Activated CD4-positive, alpha-beta memory T cell treated with anti-CD3 and anti-CD28 coated beads for 36 hours (primary cell): Measurements from ENCODE around the gene TMEM131L. TPM values are rescaled to one million over a fixed set of nuclear protein-coding genes. Genes with fewer than 3 reads are reported as not detected.

Experiments used
- CTCF ChIA-PET: fragments of 350-600 bp; sonication (Branson Sonifier 250); formaldehyde crosslinking; loops from one replicate; lab custom pipeline; 2021; ENCODE audit warnings: antibody characterized with exemption, inconsistent platforms; lab: Charles Lee
- POLR2A ChIA-PET: fragments of 350-600 bp; sonication (Branson Sonifier 250); formaldehyde crosslinking; loops from one replicate; lab custom pipeline; 2021; ENCODE audit warnings: antibody characterized with exemption; lab: Charles Lee
- DNase-seq: peaks from one replicate; pipeline ENCODE4 v3.0.0-alpha.2; 2020
- H3K27ac Mint-ChIP-seq: one replicate; pipeline ENCODE4 v1.8.0; 2021; ENCODE audit warnings: mixed read lengths
- H3K27me3 Mint-ChIP-seq: one replicate; pipeline ENCODE4 v1.8.0; 2021; ENCODE audit warnings: mixed read lengths
- H3K36me3 Mint-ChIP-seq: one replicate; pipeline ENCODE4 v1.8.0; 2021; ENCODE audit warnings: mixed read lengths
- H3K4me1 Mint-ChIP-seq: one replicate; pipeline ENCODE4 v1.8.0; 2021; ENCODE audit warnings: low read depth, mixed read lengths
- H3K4me3 Mint-ChIP-seq: one replicate; pipeline ENCODE4 v1.8.0; 2021; ENCODE audit warnings: mild to moderate bottlenecking, mixed read lengths
- H3K9me3 Mint-ChIP-seq: one replicate; pipeline ENCODE4 v1.8.0; 2021; ENCODE audit warnings: mixed read lengths
- intact Hi-C: fragments of 100-400 bp; cut with micrococcal nuclease; formaldehyde crosslinking; loops from one replicate; pipeline ENCODE4 v1.15.1; 2023
- total RNA-seq, 2 experiments: library from RNA; stranded (reverse); gene quantifications; one replicate each; pipeline ENCODE4 v1.2.3, GENCODE V29; 2021

TMEM131L gene
- total RNA-seq, 2 experiments from 2014 or later = 32.7 to 33.3 TPM

GRCh38 chr4:153476829-153477574, 10.8 kb downstream of the TMEM131L start:
- peaks cover 67% of the 10 kb centered on the region for H3K4me1 Mint-ChIP-seq
- no peak overlapping the region for H3K4me3 Mint-ChIP-seq
- H3K9me3 Mint-ChIP-seq = no peaks in the 10 kb centered on the region
- ChIA-PET POLR2A (interaction anchor here (0.8 to 1.4 kb wide), 2 partner anchors 10 to 11 kb away, joined by 3 to 4 read pairs; partner anchors contain the start of gene TMEM131L), CTCF (no interaction called here)
- peaks cover 39% of the 10 kb centered on the region for H3K36me3 Mint-ChIP-seq
- no peak for DNase-seq
- intact Hi-C loops = loop anchor here (1.0 kb wide), 1 partner anchor 9 kb away; no protein-coding TSS in a partner anchor
- H3K27me3 Mint-ChIP-seq = no peaks in the 10 kb centered on the region
- H3K27ac Mint-ChIP-seq = peak overlapping the region; percentile 0

- intact Hi-C loops = no loop called here
- H3K4me3 Mint-ChIP-seq = no peak overlapping the region
- no peaks in the 10 kb centered on the region for H3K9me3 Mint-ChIP-seq
- H3K27ac Mint-ChIP-seq = peak overlapping the region; percentile 26
- no peak for DNase-seq
- ChIA-PET POLR2A (no interaction called here), CTCF (interaction anchor here (1.1 to 1.3 kb wide), 2 partner anchors 13 to 64 kb away, joined by 3 read pairs; partner anchors contain the start of gene TMEM131L)
- H3K27me3 Mint-ChIP-seq = no peaks in the 10 kb centered on the region
- H3K4me1 Mint-ChIP-seq = peaks cover 65% of the 10 kb centered on the region
- H3K36me3 Mint-ChIP-seq = peaks cover 28% of the 10 kb centered on the region
Observed at GRCh38 chr4:153479101-153479500, 12.9 kb downstream of the TMEM131L start.

GRCh38 chr4:153480704-153481103, 14.5 kb downstream of the TMEM131L start:
- DNase-seq = no peak
- no peak overlapping the region for H3K4me3 Mint-ChIP-seq
- H3K36me3 Mint-ChIP-seq = peaks cover 17% of the 10 kb centered on the region
- ChIA-PET POLR2A (interaction anchor here (0.6 to 1.9 kb wide), 3 partner anchors 12 to 93 kb away, joined by 3 to 5 read pairs (median 4); no protein-coding TSS in a partner anchor), CTCF (interaction anchor here (1.5 to 3.9 kb wide), 2 partner anchors 13 to 93 kb away, joined by 4 to 11 read pairs; no protein-coding TSS in a partner anchor)
- intact Hi-C loops = no loop called here
- peak overlapping the region; percentile 66 for H3K27ac Mint-ChIP-seq
- peaks cover 62% of the 10 kb centered on the region for H3K4me1 Mint-ChIP-seq
- H3K9me3 Mint-ChIP-seq = no peaks in the 10 kb centered on the region
- no peaks in the 10 kb centered on the region for H3K27me3 Mint-ChIP-seq

- Mint-ChIP-seq H3K4me3 (no peak overlapping the region), H3K36me3 (peaks cover 17% of the 10 kb centered on the region), H3K27me3 (no peaks in the 10 kb centered on the region), H3K9me3 (no peaks in the 10 kb centered on the region), H3K4me1 (peaks cover 70% of the 10 kb centered on the region), H3K27ac (no peak overlapping the region)
- no peak for DNase-seq
- POLR2A ChIA-PET = interaction anchor here (1.0 to 1.9 kb wide), 2 partner anchors 13 to 92 kb away, joined by 3 to 5 read pairs; no protein-coding TSS in a partner anchor
- CTCF ChIA-PET = interaction anchor here (1.5 to 3.9 kb wide), 3 partner anchors 14 to 92 kb away, joined by 4 to 12 read pairs (median 11); partner anchors contain the start of gene TMEM131L
- intact Hi-C loops = no loop called here
Observed at GRCh38 chr4:153481478-153481877, 15.3 kb downstream of the TMEM131L start.

GRCh38 chr4:153483432-153484418, 17.6 kb downstream of the TMEM131L start:
- Mint-ChIP-seq H3K27me3 (no peaks in the 10 kb centered on the region), H3K9me3 (no peaks in the 10 kb centered on the region), H3K36me3 (peaks cover 11% of the 10 kb centered on the region), H3K4me3 (peak overlapping the region; percentile 17), H3K27ac (peak overlapping the region; percentile 39), H3K4me1 (peaks cover 69% of the 10 kb centered on the region)
- ChIA-PET POLR2A (interaction anchor here (1.1 kb wide), 1 partner anchor 18 kb away, joined by 5 read pairs; the partner anchor contains the start of gene TMEM131L), CTCF (interaction anchor here (0.6 to 3.9 kb wide), 9 partner anchors 10 to 398 kb away, joined by 3 to 12 read pairs (median 4); partner anchors contain the start of gene TMEM131L)
- no peak for DNase-seq
- intact Hi-C loops = no loop called here

GRCh38 chr4:153485359-153485758, 19.2 kb downstream of the TMEM131L start:
- DNase-seq = no peak
- H3K27me3 Mint-ChIP-seq = no peaks in the 10 kb centered on the region
- H3K4me1 Mint-ChIP-seq = peaks cover 73% of the 10 kb centered on the region
- no peak overlapping the region for H3K4me3 Mint-ChIP-seq
- intact Hi-C loops = no loop called here
- ChIA-PET POLR2A (interaction anchor here (2.0 kb wide), 1 partner anchor 18 kb away, joined by 9 read pairs; no protein-coding TSS in a partner anchor), CTCF (interaction anchor here (1.5 to 4.9 kb wide), 2 partner anchors 17 to 89 kb away, joined by 12 to 33 read pairs; no protein-coding TSS in a partner anchor)
- peak overlapping the region; percentile 87 for H3K27ac Mint-ChIP-seq
- H3K9me3 Mint-ChIP-seq = no peaks in the 10 kb centered on the region
- peaks cover 11% of the 10 kb centered on the region for H3K36me3 Mint-ChIP-seq

- ChIA-PET CTCF (interaction anchor here (0.7 to 4.9 kb wide), 7 partner anchors 11 to 263 kb away, joined by 3 to 33 read pairs (median 4); no protein-coding TSS in a partner anchor), POLR2A (interaction anchor here (1.1 to 3.8 kb wide), 6 partner anchors 11 to 37 kb away, joined by 3 to 31 read pairs (median 8); partner anchors contain the start of gene TMEM131L)
- intact Hi-C loops = loop anchor here (1.0 kb wide), 1 partner anchor 9 kb away; no protein-coding TSS in a partner anchor
Observed at GRCh38 chr4:153485860-153486259, 19.7 kb downstream of the TMEM131L start.

GRCh38 chr4:153486281-153487151, 20.4 kb downstream of the TMEM131L start:
- Mint-ChIP-seq H3K4me1 (peaks cover 72% of the 10 kb centered on the region), H3K27ac (peak overlapping the region; percentile 87), H3K9me3 (no peaks in the 10 kb centered on the region), H3K27me3 (no peaks in the 10 kb centered on the region), H3K4me3 (peak overlapping the region; percentile 9), H3K36me3 (peaks cover 5% of the 10 kb centered on the region)
- intact Hi-C loops = loop anchor here (1.0 kb wide), 1 partner anchor 9 kb away; no protein-coding TSS in a partner anchor
- POLR2A ChIA-PET = interaction anchor here (0.7 to 3.8 kb wide), 7 partner anchors 10 to 36 kb away, joined by 3 to 31 read pairs (median 7); partner anchors contain the start of gene TMEM131L
- DNase-seq = peak; percentile 54
- CTCF ChIA-PET = interaction anchor here (0.7 to 4.9 kb wide), 10 partner anchors 9 to 263 kb away, joined by 3 to 33 read pairs (median 4); no protein-coding TSS in a partner anchor

More at GRCh38 chr4:153485860-153486259, 19.7 kb downstream of the TMEM131L start:
- Mint-ChIP-seq H3K9me3 (no peaks in the 10 kb centered on the region), H3K27ac (peak overlapping the region; percentile 87), H3K36me3 (peaks cover 8% of the 10 kb centered on the region), H3K4me3 (no peak overlapping the region), H3K4me1 (peaks cover 71% of the 10 kb centered on the region), H3K27me3 (no peaks in the 10 kb centered on the region)
- no peak for DNase-seq

- intact Hi-C loops = loop anchor here (1.0 kb wide), 5 partner anchors 9 to 86 kb away; no protein-coding TSS in a partner anchor
- Mint-ChIP-seq H3K4me3 (peak overlapping the region; percentile 56), H3K27ac (peak overlapping the region; percentile 87), H3K4me1 (peaks cover 73% of the 10 kb centered on the region), H3K27me3 (no peaks in the 10 kb centered on the region), H3K36me3 (peaks cover 8% of the 10 kb centered on the region), H3K9me3 (no peaks in the 10 kb centered on the region)
- ChIA-PET POLR2A (interaction anchor here (0.6 to 3.8 kb wide), 12 partner anchors 9 to 132 kb away, joined by 3 to 31 read pairs (median 6); partner anchors contain the start of gene TMEM131L), CTCF (interaction anchor here (1.0 to 4.9 kb wide), 7 partner anchors 9 to 86 kb away, joined by 3 to 33 read pairs (median 5); partner anchors contain the start of gene TMEM131L)
- DNase-seq = peak; percentile 88
Observed at GRCh38 chr4:153488006-153488891, 22.1 kb downstream of the TMEM131L start.
